GM12878 (cell line): ENCODE data around the gene OAF. TPM values are rescaled to one million over a fixed set of nuclear protein-coding genes. Genes with fewer than 3 reads are reported as not detected.
A peak's percentile ranks its signal among the peaks of the same experiment; 100 is the strongest.

Source experiments
- ATAC-seq: fragments of 200-7000 bp; cut with Tn5 transposase; 3 replicates; pipeline ENCODE4 v1.9.1; 2020; ENCODE audit warnings: mild to moderate bottlenecking, moderate library complexity
- BruUV-seq: library from RNA; stranded (reverse); fragments of 400-500 nt; replicated peaks from 2 replicates; lab custom pipeline; 2021; lab: Mats Ljungman, UMichigan
- CTCF ChIA-PET: fragments of 300-600 bp; sonication (Branson Sonifier 250); formaldehyde crosslinking; extraction: SDS; loops from one replicate; lab custom pipeline; 2021; ENCODE audit warnings: inconsistent platforms; lab: Yijun Ruan, JAX
- POLR2A ChIA-PET: fragments of 350-600 bp; formaldehyde crosslinking; extraction: SDS; loops from one replicate; lab custom pipeline; 2021; ENCODE audit warnings: inconsistent platforms; lab: Charles Lee
- RAD21 ChIA-PET: fragments of 300-600 bp; sonication (Branson Sonifier 250); formaldehyde crosslinking; loops from one replicate; lab custom pipeline; 2023; ENCODE audit warnings: antibody characterized with exemption; ENCODE audit not compliant: unreplicated experiment; lab: Charles Lee
- SMC1A ChIA-PET: fragments of 300-600 bp; sonication (Branson Sonifier 250); formaldehyde crosslinking; loops from one replicate; lab custom pipeline; 2023; ENCODE audit not compliant: unreplicated experiment, uncharacterized antibody; lab: Charles Lee
- DNase-seq: peaks from one replicate; pipeline ENCODE4 v3.0.0-alpha.2; 2011; ENCODE audit warnings: low read depth, low spot score
- FAIRE-seq: peaks from 3 replicates; lab custom pipeline; 2011; peaks lifted over from hg19 to GRCh38; lab: Jason Lieb, UNC
- H2AFZ ChIP-seq: 2 replicates; pipeline ENCODE4 v1.6.0; 2011; ENCODE audit warnings: low read depth, low read length, control low read depth; ENCODE audit not compliant: control insufficient read depth
- H3K27ac ChIP-seq: 2 replicates; pipeline ENCODE4 v1.5.1; 2011; ENCODE audit warnings: control low read depth; ENCODE audit not compliant: control insufficient read depth, insufficient read depth
- H3K27me3 ChIP-seq, 2 experiments: replicated peaks in 1 of 2; 2 replicates each; pipeline versions ENCODE4 v1.6.0 to v1.6.1; 2011; ENCODE audit warnings: low read length in 1 of 2; ENCODE audit not compliant: control insufficient read depth in 2 of 2, insufficient read depth in 2 of 2
- H3K36me3 ChIP-seq, 2 experiments: 2 replicates each; pipeline ENCODE4 v1.5.1; 2011; ENCODE audit warnings: low read length in 1 of 2; ENCODE audit not compliant: control insufficient read depth in 2 of 2, insufficient read depth in 2 of 2
- H3K4me1 ChIP-seq: 2 replicates; pipeline ENCODE4 v1.6.1; 2011; ENCODE audit warnings: mild to moderate bottlenecking, low read length, moderate library complexity, mixed read lengths; ENCODE audit not compliant: control insufficient read depth, insufficient read depth
- H3K4me2 ChIP-seq: 2 replicates; pipeline ENCODE4 v1.6.0; 2011; ENCODE audit warnings: control low read depth; ENCODE audit not compliant: control insufficient read depth, insufficient read depth
- H3K4me3 ChIP-seq: fragments of 200-600 bp; sonication (generic); 2 replicates; pipeline ENCODE4 v1.5.1; 2016
- H3K79me2 ChIP-seq: 2 replicates; pipeline ENCODE4 v1.6.0; 2011; ENCODE audit warnings: low read length; ENCODE audit not compliant: control insufficient read depth, insufficient read depth
- H3K9ac ChIP-seq: 2 replicates; pipeline ENCODE4 v1.8.0; 2011; ENCODE audit warnings: low read length, control low read depth, mixed read lengths; ENCODE audit not compliant: control insufficient read depth, insufficient read depth
- H3K9me3 ChIP-seq: replicated peaks from 3 replicates; pipeline ENCODE4 v1.5.1; 2011; ENCODE audit warnings: mild to moderate bottlenecking, low read length; ENCODE audit not compliant: control insufficient read depth, insufficient read depth
- H4K20me1 ChIP-seq: 2 replicates; pipeline ENCODE4 v1.6.0; 2011; ENCODE audit not compliant: control insufficient read depth, insufficient read depth
- CREM ChIP-seq: IDR thresholded peaks from 2 replicates; pipeline ENCODE4 v1.6.1; 2014; ENCODE audit warnings: antibody characterized with exemption, low read depth
- IRF4 ChIP-seq: IDR thresholded peaks from 2 replicates; pipeline ENCODE4 v1.6.1; 2011; ENCODE audit warnings: low read depth, low read length
- JUNB ChIP-seq: IDR thresholded peaks from 2 replicates; pipeline ENCODE4 v1.6.1; 2016; ENCODE audit warnings: antibody characterized with exemption, mild to moderate bottlenecking
- MTA3 ChIP-seq: IDR thresholded peaks from 2 replicates; pipeline ENCODE4 v1.6.1; 2012; ENCODE audit warnings: low read length, inconsistent platforms, borderline replicate concordance
- NR2C1 ChIP-seq: fragments of 450-650 bp; IDR thresholded peaks from 2 replicates; pipeline ENCODE4 v1.6.1; 2017; ENCODE audit warnings: antibody characterized with exemption, mild to moderate bottlenecking, moderate library complexity
- NR2F1 ChIP-seq: fragments of 450-650 bp; conservative IDR thresholded peaks from 2 replicates; pipeline ENCODE4 v1.6.1; 2017; ENCODE audit warnings: mild to moderate bottlenecking
- PML ChIP-seq: IDR thresholded peaks from 2 replicates; pipeline ENCODE4 v1.6.1; 2012; ENCODE audit warnings: low read length, inconsistent platforms
- POLR2AphosphoS5 ChIP-seq: IDR thresholded peaks from 2 replicates; pipeline ENCODE4 v1.6.1; 2011; ENCODE audit warnings: mild to moderate bottlenecking, low read length, inconsistent platforms
- RUNX3 ChIP-seq: IDR thresholded peaks from 2 replicates; pipeline ENCODE4 v1.6.1; 2012; ENCODE audit warnings: low read length, inconsistent platforms
- ZBED1 ChIP-seq: IDR thresholded peaks from 2 replicates; pipeline ENCODE4 v1.6.1; 2016; ENCODE audit warnings: borderline replicate concordance
- WGBS: methylation state at CpG from one replicate; pipeline ENCODE4 v1.1.6; 2016; ENCODE audit warnings: low lambda C conversion rate; ENCODE audit not compliant: insufficient replicate concordance, insufficient coverage; ENCODE audit errors: missing lambda C conversion rate; 5-methylcytosine and 5-hydroxymethylcytosine counted together
- in situ Hi-C: fragments of 300-500 bp; cut with MboI; formaldehyde crosslinking; loops from 9 replicates; pipeline ENCODE4 v1.14.3; 2018; ENCODE audit warnings: mixed read lengths
- intact Hi-C: fragments of 100-400 bp; cut with micrococcal nuclease; formaldehyde crosslinking; loops from one replicate; pipeline ENCODE4 v1.14.2; 2022; ENCODE audit not compliant: unreplicated experiment
- polyA plus RNA-seq, 11 experiments: library from polyadenylated mRNA; depleted of rRNA in 4 of 11; unstranded in 6 of 11; stranded (reverse) in 5 of 11; fragments of >200 nt; fragmentation: Nextera tagmentation in 4 of 11; fragmentation: Illumina TruSeq in 1 of 11; extraction: Ambion mirVana in 4 of 11; extraction: Trizol in 1 of 11; gene quantifications; 1 replicate in 1 of 11; 2 replicates in 10 of 11; pipeline versions ENCODE4 v1.2.1 to v1.2.3, GENCODE V29; 2011 to 2016; ENCODE audit warnings: inconsistent platforms in 2 of 11, missing spikeins in 2 of 11, low read depth in 1 of 11
- total RNA-seq, 4 experiments: library from RNA; depleted of rRNA in 3 of 4; stranded (reverse); fragments of >200 nt in 3 of 4; fragmentation: Illumina TruSeq in 1 of 4; extraction: Trizol in 1 of 4; gene quantifications; 2 replicates each; pipeline versions ENCODE4 v1.2.1 to v1.2.3, GENCODE V29; 2013 to 2021
- TF ChIP-seq, protein P1 (sequence below): fragments of 150-350 bp; IDR thresholded peaks from 2 replicates; pipeline ENCODE4 v1.6.1; 2016; ENCODE audit warnings: low read depth, low read length

OAF gene
- total and polyA plus RNA-seq, 10 of the 15 experiments (the other 5 are each of a cell fraction or from before 2014, with no cell fraction given) = 0.10 to 4.7 (median 1.1) TPM

DNA sequence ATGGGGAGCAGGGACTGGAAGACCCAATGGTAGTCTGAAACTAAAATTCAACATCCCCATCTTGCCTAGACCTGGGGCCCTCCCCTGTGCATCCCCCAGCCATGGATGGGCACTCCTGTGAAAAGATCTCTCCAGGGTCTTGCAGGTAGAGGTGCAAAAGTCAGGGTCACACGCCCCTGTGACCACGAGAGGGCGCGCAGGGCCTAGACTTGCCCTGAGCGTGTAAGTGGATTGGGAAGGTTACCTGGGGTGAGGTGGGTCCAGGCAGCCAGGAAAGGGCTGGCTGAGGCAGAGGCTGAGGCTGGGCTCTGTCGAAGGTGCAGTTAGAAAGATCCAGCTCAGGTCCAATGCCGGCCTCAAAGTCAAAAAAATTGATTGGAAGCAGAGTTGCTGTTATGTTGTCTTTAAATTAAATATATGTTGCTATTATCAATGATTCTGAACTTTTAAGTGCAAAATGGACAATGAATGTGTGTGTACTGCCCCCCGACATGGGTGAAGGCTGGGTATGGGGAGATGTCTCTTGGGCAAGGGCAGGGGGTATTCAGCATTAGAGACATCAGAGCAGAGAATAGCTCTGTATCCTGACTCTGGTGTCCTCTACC is 24.3 kb downstream of the OAF start (continued):
- TF ChIP-seq IRF4 (0 out of 2 replicates have a peak, but pooled peaks have one; percentile 54), NR2F1 (peak; percentile 61)

- Histone ChIP-seq H4K20me1 (no peaks in the 10 kb centered on the region), H3K4me2 (no peak overlapping the region), H3K27me3 (peaks cover 7 to 13% of the 10 kb centered on the region in 2 experiments), H3K36me3 (no peaks in the 10 kb centered on the region), H3K4me1 (peaks cover 3% of the 10 kb centered on the region; the same call in 1 of the 2 replicates), H3K9ac (no peak overlapping the region), H3K27ac (no peak overlapping the region), H3K9me3 (no peaks in the 10 kb centered on the region; the same call in 2 of the 3 replicates), H2AFZ (no peak overlapping the region), H3K4me3 (no peak overlapping the region), H3K79me2 (no peaks in the 10 kb centered on the region)
- FAIRE-seq (no peak), DNase-seq (no peak), ATAC-seq (peak; percentile 16)
- SMC1A ChIA-PET = interaction anchor here (0.5 to 11.4 kb wide), 12 partner anchors 12 to 195 kb away, joined by 3 to 372 read pairs (median 3); no protein-coding TSS in a partner anchor
- POLR2A ChIA-PET = interaction anchor here (0.8 to 2.0 kb wide), 7 partner anchors 12 to 67 kb away, joined by 3 to 12 read pairs (median 4); no protein-coding TSS in a partner anchor
- 2% methylated on average over 5 of the region's 5 CpGs for WGBS
- intact Hi-C loops (no loop called here), in situ Hi-C loops (no loop called here)
- RAD21 ChIA-PET = interaction anchor here (0.6 to 13.5 kb wide), 15 partner anchors 8 to 715 kb away, joined by 3 to 348 read pairs (median 3); no protein-coding TSS in a partner anchor
- no peak for TF ChIP-seq NR2C1
- TF ChIP-seq, protein P1, sequence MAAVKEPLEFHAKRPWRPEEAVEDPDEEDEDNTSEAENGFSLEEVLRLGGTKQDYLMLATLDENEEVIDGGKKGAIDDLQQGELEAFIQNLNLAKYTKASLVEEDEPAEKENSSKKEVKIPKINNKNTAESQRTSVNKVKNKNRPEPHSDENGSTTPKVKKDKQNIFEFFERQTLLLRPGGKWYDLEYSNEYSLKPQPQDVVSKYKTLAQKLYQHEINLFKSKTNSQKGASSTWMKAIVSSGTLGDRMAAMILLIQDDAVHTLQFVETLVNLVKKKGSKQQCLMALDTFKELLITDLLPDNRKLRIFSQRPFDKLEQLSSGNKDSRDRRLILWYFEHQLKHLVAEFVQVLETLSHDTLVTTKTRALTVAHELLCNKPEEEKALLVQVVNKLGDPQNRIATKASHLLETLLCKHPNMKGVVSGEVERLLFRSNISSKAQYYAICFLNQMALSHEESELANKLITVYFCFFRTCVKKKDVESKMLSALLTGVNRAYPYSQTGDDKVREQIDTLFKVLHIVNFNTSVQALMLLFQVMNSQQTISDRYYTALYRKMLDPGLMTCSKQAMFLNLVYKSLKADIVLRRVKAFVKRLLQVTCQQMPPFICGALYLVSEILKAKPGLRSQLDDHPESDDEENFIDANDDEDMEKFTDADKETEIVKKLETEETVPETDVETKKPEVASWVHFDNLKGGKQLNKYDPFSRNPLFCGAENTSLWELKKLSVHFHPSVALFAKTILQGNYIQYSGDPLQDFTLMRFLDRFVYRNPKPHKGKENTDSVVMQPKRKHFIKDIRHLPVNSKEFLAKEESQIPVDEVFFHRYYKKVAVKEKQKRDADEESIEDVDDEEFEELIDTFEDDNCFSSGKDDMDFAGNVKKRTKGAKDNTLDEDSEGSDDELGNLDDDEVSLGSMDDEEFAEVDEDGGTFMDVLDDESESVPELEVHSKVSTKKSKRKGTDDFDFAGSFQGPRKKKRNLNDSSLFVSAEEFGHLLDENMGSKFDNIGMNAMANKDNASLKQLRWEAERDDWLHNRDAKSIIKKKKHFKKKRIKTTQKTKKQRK = no peak
- peak; percentile 72; the same call in 1 of the 2 replicates for TF ChIP-seq PML
- no peak for TF ChIP-seq IRF4
- TF ChIP-seq JUNB = no peak
- 0 out of 2 replicates have a peak, but pooled peaks have one; percentile 8 for TF ChIP-seq CREM
- peak; percentile 62; the same call in 1 of the 2 replicates for TF ChIP-seq ZBED1
- TF ChIP-seq RUNX3 = 0 out of 2 replicates have a peak, but pooled peaks have one; percentile 9
- peak; percentile 68 for TF ChIP-seq POLR2AphosphoS5
- peak; percentile 75; the same call in 1 of the 2 replicates for TF ChIP-seq MTA3
- CTCF ChIA-PET = interaction anchor here (0.6 to 18.4 kb wide), 19 partner anchors 11 to 710 kb away, joined by 3 to 783 read pairs (median 4); no protein-coding TSS in a partner anchor
- TSS peak; percentile 99 for BruUV-seq
These were observed 25.6 kb downstream of the OAF start for GRCh38 chr11:120236169-120237107.
